HEK293 (cell line): ENCODE measurements around the gene ASF1B.

Experiments
- CTCF ChIA-PET: fragments of 350-600 bp; formaldehyde crosslinking; extraction: SDS; loops from one replicate; lab custom pipeline; 2021; ENCODE audit warnings: antibody characterized with exemption; lab: Yijun Ruan, JAX
- POLR2A ChIA-PET: fragments of 300-600 bp; formaldehyde crosslinking; extraction: SDS; loops from one replicate; lab custom pipeline; 2020; ENCODE audit warnings: antibody characterized with exemption, inconsistent platforms; lab: Yijun Ruan, JAX
- H3K27ac ChIP-seq: fragments of 200-500 bp; sonication (Bioruptor generic); 2 replicates; pipeline ENCODE4 v1.5.1; 2014; ENCODE audit warnings: low read depth, low read length, control low read depth, inconsistent platforms; ENCODE audit errors: extremely low read depth
- H3K36me3 ChIP-seq, 2 experiments: fragments of 200-500 bp in 1 of 2; sonication (Bioruptor generic) in 1 of 2; 1 replicate in 1 of 2; 2 replicates in 1 of 2; pipeline ENCODE4 v1.5.1; 2014 to 2017; ENCODE audit warnings: inconsistent platforms in 2 of 2, low read length in 2 of 2; ENCODE audit not compliant: control insufficient read depth in 2 of 2, insufficient read depth in 1 of 2
- H3K4me1 ChIP-seq: fragments of 200-500 bp; sonication (Bioruptor generic); 2 replicates; pipeline ENCODE4 v1.5.1; 2014; ENCODE audit warnings: mild to moderate bottlenecking, low read length, inconsistent platforms; ENCODE audit not compliant: control insufficient read depth, insufficient read depth
- H3K4me3 ChIP-seq: 2 replicates; pipeline ENCODE4 v1.5.1; 2011; ENCODE audit warnings: low read depth, mild to moderate bottlenecking, control low read depth, low read length, moderate library complexity
- H3K9me3 ChIP-seq: fragments of 200-500 bp; sonication (Bioruptor generic); 2 replicates; pipeline ENCODE4 v1.5.1; 2014; ENCODE audit warnings: low read depth, low read length, inconsistent platforms; ENCODE audit not compliant: control insufficient read depth, insufficient read depth
- BCL11B ChIP-seq: fragments of 450-650 bp; formaldehyde crosslinking; IDR thresholded peaks from 2 replicates; pipeline ENCODE4 v1.5.1; 2016; ENCODE audit warnings: low read depth, missing biosample characterization, missing genetic modification characterization
- HIC1 ChIP-seq: fragments of 450-650 bp; formaldehyde crosslinking; IDR thresholded peaks from 2 replicates; pipeline ENCODE4 v1.5.1; 2016; ENCODE audit warnings: missing biosample characterization, missing genetic modification characterization
- PRDM2 ChIP-seq: fragments of 450-650 bp; formaldehyde crosslinking; IDR thresholded peaks from 2 replicates; pipeline ENCODE4 v1.5.1; 2016; ENCODE audit warnings: missing biosample characterization, missing genetic modification characterization, borderline replicate concordance
- TCF7L2 ChIP-seq: IDR thresholded peaks from 2 replicates; pipeline ENCODE4 v1.6.1; 2011; ENCODE audit warnings: low read depth, mild to moderate bottlenecking, inconsistent platforms, low read length, moderate library complexity, borderline replicate concordance
- TRIM28 ChIP-seq: IDR thresholded peaks from 2 replicates; pipeline ENCODE4 v1.6.1; 2011; ENCODE audit warnings: low read length, control low read depth, borderline replicate concordance
- ZBTB11 ChIP-seq: fragments of 450-650 bp; formaldehyde crosslinking; conservative IDR thresholded peaks from 2 replicates; pipeline ENCODE4 v1.5.1; 2016; ENCODE audit warnings: low read depth, missing biosample characterization, missing genetic modification characterization
- ZIC2 ChIP-seq: fragments of 450-650 bp; formaldehyde crosslinking; IDR thresholded peaks from 2 replicates; pipeline ENCODE4 v1.5.1; 2016; ENCODE audit warnings: missing biosample characterization, missing genetic modification characterization
- ZNF274 ChIP-seq, 2 experiments: fragments of 200-500 bp in 1 of 2; fragments of 450-650 bp in 1 of 2; sonication (Bioruptor generic) in 1 of 2; formaldehyde crosslinking in 1 of 2; IDR thresholded peaks; 2 replicates each; pipeline versions ENCODE4 v1.5.1 to v1.6.1; 2014 to 2016; ENCODE audit warnings: borderline replicate concordance in 1 of 2, inconsistent platforms in 1 of 2, low read length in 1 of 2, missing biosample characterization in 1 of 2, missing genetic modification characterization in 1 of 2
- ZNF513 ChIP-seq: fragments of 450-650 bp; IDR thresholded peaks from 2 replicates; pipeline ENCODE4 v1.5.1; 2018; ENCODE audit warnings: missing biosample characterization, missing genetic modification characterization
- ZXDB ChIP-seq: fragments of 450-650 bp; formaldehyde crosslinking; IDR thresholded peaks from 2 replicates; pipeline ENCODE4 v1.5.1; 2016; ENCODE audit warnings: missing biosample characterization, missing genetic modification characterization
- TF ChIP-seq, protein P1 (sequence below): fragments of 450-650 bp; formaldehyde crosslinking; IDR thresholded peaks from 2 replicates; pipeline ENCODE4 v1.5.1; 2016; ENCODE audit warnings: missing biosample characterization, missing genetic modification characterization
- TF ChIP-seq, protein P2 (sequence below): fragments of 450-650 bp; formaldehyde crosslinking; IDR thresholded peaks from 2 replicates; pipeline ENCODE4; 2016; ENCODE audit warnings: missing biosample characterization, missing genetic modification characterization

The ASF1B gene

DNA sequence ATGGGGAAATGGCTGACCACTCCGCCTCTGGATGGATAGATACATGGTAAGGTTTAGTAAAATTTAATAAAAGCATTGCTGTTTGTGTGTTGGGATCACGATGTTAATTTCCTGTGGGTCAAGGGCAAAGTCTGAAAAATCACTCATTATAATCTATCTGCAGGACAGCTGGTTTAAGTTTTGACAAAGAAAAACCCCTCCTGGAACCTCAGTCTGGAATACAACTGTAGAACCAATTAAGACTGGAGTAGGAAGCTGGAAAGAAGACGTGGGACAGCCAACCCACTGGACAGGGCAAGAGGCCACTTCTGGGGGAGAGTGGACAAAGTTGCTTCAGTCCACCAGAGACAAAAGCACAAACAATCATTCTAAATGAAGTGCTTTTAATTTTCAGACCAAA is 17.2 kb downstream of the ASF1B start:
- Histone ChIP-seq H3K36me3 (peaks cover 5 to 32% of the 10 kb centered on the region in 2 experiments; a peak in 2 of 3 replicates), H3K9me3 (no peaks in the 10 kb centered on the region), H3K4me1 (peaks cover 3% of the 10 kb centered on the region), H3K27ac (no peak overlapping the region), H3K4me3 (no peak overlapping the region)
- TF ChIP-seq TRIM28 (no peak), ZNF274 (IDR thresholded peaks at IDR 0.05; ENCODE audit: low read length) (no peak), ZNF274 (tag by site-specific recombination; IDR thresholded peaks at IDR 0.05; ENCODE audit: borderline replicate concordance) (no peak), ZBTB11 (tag by site-specific recombination) (no peak)
- TF ChIP-seq, protein P1, sequence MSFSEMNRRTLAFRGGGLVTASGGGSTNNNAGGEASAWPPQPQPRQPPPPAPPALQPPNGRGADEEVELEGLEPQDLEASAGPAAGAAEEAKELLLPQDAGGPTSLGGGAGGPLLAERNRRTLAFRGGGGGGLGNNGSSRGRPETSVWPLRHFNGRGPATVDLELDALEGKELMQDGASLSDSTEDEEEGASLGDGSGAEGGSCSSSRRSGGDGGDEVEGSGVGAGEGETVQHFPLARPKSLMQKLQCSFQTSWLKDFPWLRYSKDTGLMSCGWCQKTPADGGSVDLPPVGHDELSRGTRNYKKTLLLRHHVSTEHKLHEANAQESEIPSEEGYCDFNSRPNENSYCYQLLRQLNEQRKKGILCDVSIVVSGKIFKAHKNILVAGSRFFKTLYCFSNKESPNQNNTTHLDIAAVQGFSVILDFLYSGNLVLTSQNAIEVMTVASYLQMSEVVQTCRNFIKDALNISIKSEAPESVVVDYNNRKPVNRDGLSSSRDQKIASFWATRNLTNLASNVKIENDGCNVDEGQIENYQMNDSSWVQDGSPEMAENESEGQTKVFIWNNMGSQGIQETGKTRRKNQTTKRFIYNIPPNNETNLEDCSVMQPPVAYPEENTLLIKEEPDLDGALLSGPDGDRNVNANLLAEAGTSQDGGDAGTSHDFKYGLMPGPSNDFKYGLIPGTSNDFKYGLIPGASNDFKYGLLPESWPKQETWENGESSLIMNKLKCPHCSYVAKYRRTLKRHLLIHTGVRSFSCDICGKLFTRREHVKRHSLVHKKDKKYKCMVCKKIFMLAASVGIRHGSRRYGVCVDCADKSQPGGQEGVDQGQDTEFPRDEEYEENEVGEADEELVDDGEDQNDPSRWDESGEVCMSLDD = no peak
- TF ChIP-seq, protein P2, sequence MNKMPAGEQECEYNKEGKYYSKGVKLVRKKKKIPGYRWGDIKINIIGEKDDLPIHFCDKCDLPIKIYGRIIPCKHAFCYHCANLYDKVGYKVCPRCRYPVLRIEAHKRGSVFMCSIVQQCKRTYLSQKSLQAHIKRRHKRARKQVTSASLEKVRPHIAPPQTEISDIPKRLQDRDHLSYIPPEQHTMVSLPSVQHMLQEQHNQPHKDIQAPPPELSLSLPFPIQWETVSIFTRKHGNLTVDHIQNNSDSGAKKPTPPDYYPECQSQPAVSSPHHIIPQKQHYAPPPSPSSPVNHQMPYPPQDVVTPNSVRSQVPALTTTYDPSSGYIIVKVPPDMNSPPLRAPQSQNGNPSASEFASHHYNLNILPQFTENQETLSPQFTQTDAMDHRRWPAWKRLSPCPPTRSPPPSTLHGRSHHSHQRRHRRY (tag by site-specific recombination) = no peak
- ChIA-PET POLR2A (interaction anchor here (5.7 kb wide), 1 partner anchor 17 kb away, joined by 45 read pairs; the partner anchor contains the start of gene ASF1B), CTCF (no interaction called here)

- ChIA-PET POLR2A (interaction anchor here (0.6 to 5.7 kb wide), 5 partner anchors 9 to 53 kb away, joined by 3 to 45 read pairs (median 4); partner anchors contain the start of gene ASF1B), CTCF (no interaction called here)
- peaks cover 0 to 29% of the 10 kb centered on the region in 2 experiments; a peak in 2 of 3 replicates for H3K36me3 ChIP-seq
- no peaks in the 10 kb centered on the region for H3K9me3 ChIP-seq
- H3K4me1 ChIP-seq = peaks cover 4% of the 10 kb centered on the region
- H3K4me3 ChIP-seq = peak overlapping the region; percentile 40
- H3K27ac ChIP-seq = peak overlapping the region; percentile 47; the same call in 1 of the 2 replicates
- TF ChIP-seq BCL11B (tag by site-specific recombination) = peak; percentile 57; the same call in 1 of the 2 replicates
- no peak for TF ChIP-seq ZNF513 (tag by site-specific recombination)
- no peak for TF ChIP-seq TCF7L2
- peak; percentile 36; the same call in 1 of the 2 replicates for TF ChIP-seq ZXDB
- TF ChIP-seq PRDM2 (tag by site-specific recombination) = no peak
- peak; percentile 61 for TF ChIP-seq HIC1
- TF ChIP-seq ZIC2 (tag by site-specific recombination) = peak; percentile 62
Measured at GRCh38 chr19:14118165-14119051, 18.0 kb downstream of the ASF1B start.
